ENCODE measurements around the gene GLDC.

- no peak for TF ChIP-seq POLR2A (IDR thresholded peaks at IDR 0.05)
- TF ChIP-seq CTCF (IDR thresholded peaks at IDR 0.05) = no peak
Observed at GRCh38 chr9:6640268-6641051, 5.1 kb downstream of the GLDC start.
